ENCODE measurements around the gene DCC.

DNA sequence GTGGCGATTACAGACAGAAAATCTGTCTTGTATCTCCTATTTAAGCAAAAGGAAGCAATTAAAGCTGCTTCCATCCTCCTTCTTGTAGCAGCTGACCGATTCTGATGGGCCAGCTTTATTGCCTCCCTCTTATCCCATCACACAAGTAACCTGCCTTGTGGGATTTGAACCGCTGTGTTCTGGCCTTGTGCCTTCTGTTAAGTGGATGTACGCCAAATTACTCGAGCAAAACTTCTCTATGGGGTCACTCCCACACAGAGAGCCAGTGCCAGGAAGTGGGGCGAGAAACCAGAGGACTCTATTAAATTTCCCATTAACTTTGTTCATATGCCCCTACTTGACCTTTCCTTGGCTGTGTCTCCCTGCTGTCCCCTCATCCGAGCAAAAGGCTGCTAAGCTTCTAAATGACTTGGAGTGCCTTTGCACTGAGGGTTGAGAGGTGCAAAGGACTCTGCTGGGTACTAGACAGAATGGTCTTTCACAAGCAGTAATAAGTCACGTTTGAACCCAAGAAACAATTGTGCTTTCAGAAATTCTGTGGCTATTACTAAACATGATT lies 1212.0 kb downstream of the DCC start:
- TF ChIP-seq, protein P1, sequence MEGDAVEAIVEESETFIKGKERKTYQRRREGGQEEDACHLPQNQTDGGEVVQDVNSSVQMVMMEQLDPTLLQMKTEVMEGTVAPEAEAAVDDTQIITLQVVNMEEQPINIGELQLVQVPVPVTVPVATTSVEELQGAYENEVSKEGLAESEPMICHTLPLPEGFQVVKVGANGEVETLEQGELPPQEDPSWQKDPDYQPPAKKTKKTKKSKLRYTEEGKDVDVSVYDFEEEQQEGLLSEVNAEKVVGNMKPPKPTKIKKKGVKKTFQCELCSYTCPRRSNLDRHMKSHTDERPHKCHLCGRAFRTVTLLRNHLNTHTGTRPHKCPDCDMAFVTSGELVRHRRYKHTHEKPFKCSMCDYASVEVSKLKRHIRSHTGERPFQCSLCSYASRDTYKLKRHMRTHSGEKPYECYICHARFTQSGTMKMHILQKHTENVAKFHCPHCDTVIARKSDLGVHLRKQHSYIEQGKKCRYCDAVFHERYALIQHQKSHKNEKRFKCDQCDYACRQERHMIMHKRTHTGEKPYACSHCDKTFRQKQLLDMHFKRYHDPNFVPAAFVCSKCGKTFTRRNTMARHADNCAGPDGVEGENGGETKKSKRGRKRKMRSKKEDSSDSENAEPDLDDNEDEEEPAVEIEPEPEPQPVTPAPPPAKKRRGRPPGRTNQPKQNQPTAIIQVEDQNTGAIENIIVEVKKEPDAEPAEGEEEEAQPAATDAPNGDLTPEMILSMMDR (IDR thresholded peaks at IDR 0.05): no peak
- no peak for TF ChIP-seq POLR2A (IDR thresholded peaks at IDR 0.05)

Measured in upper lobe of left lung (tissue), 4 donors.